SK-N-SH treated with all-trans-retinoic acid at 6 μM for 48 hours (cell line): ENCODE measurements around the gene MITD1.
"Not testable (repeated sequence)": the region's sequence is repeated elsewhere in the genome, so short reads cannot be mapped to it uniquely, and the experiment has no call there.

ENCODE experiments used
- SNAI2 ChIP-seq: fragments of 250-450 bp; sonication (Bioruptor Pico); IDR thresholded peaks from 2 replicates; pipeline ENCODE4 v1.5.0; 2020; ENCODE audit warnings: mild to moderate bottlenecking, moderate library complexity
- ZFP30 ChIP-seq: fragments of 450-650 bp; formaldehyde crosslinking; IDR thresholded peaks from 2 replicates; pipeline ENCODE4 v1.5.0; 2022; ENCODE audit warnings: mild to moderate bottlenecking, moderate library complexity
- ZNF565 ChIP-seq: fragments of 450-650 bp; formaldehyde crosslinking; conservative IDR thresholded peaks from 2 replicates; pipeline ENCODE4 v1.5.0; 2020; ENCODE audit warnings: low read depth, mild to moderate bottlenecking, moderate library complexity
- ZNF8 ChIP-seq: fragments of 450-650 bp; formaldehyde crosslinking; IDR thresholded peaks from 2 replicates; pipeline ENCODE4 v1.5.0; 2020; ENCODE audit warnings: mild to moderate bottlenecking, moderate library complexity
- TF ChIP-seq, protein P1 (sequence below): fragments of 250-450 bp; sonication (Bioruptor Pico); IDR thresholded peaks from 2 replicates; pipeline ENCODE4 v1.5.0; 2020; ENCODE audit warnings: mild to moderate bottlenecking, moderate library complexity
- TF ChIP-seq, protein P2 (sequence below): fragments of 250-450 bp; sonication (Bioruptor Pico); IDR thresholded peaks from 2 replicates; pipeline ENCODE4 v1.8.0; 2020; ENCODE audit warnings: mild to moderate bottlenecking, moderate library complexity, borderline replicate concordance

DNA sequence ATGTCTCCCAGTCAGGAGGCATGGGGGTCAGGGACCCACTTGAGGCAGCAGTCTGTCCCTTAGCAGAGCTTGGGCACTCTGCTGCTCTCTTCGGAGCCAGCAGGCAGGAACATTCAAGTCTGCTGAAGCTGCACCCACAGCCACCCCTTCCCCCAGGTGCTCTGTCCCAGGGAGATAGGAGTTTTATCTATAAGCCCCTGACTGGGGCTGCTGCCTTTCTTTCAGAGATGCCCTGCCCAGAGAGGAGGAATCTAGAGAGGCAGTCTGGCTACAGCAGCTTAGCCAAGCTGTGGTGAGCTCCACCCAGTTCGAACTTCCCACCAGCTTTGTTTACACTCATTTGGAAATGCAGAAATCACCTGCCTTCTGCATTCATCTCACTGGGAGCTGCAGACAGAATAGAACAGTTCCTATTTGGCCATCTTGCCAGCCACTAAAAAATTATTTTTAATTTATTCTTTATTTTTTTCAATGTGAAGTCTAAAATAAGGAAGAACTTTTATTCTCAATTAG, 45.8 kb downstream of the MITD1 start:
- TF ChIP-seq ZNF8, ZFP30, ZNF565, SNAI2 (CRISPR knock-in tag): not testable (repeated sequence)
- TF ChIP-seq, protein P1, sequence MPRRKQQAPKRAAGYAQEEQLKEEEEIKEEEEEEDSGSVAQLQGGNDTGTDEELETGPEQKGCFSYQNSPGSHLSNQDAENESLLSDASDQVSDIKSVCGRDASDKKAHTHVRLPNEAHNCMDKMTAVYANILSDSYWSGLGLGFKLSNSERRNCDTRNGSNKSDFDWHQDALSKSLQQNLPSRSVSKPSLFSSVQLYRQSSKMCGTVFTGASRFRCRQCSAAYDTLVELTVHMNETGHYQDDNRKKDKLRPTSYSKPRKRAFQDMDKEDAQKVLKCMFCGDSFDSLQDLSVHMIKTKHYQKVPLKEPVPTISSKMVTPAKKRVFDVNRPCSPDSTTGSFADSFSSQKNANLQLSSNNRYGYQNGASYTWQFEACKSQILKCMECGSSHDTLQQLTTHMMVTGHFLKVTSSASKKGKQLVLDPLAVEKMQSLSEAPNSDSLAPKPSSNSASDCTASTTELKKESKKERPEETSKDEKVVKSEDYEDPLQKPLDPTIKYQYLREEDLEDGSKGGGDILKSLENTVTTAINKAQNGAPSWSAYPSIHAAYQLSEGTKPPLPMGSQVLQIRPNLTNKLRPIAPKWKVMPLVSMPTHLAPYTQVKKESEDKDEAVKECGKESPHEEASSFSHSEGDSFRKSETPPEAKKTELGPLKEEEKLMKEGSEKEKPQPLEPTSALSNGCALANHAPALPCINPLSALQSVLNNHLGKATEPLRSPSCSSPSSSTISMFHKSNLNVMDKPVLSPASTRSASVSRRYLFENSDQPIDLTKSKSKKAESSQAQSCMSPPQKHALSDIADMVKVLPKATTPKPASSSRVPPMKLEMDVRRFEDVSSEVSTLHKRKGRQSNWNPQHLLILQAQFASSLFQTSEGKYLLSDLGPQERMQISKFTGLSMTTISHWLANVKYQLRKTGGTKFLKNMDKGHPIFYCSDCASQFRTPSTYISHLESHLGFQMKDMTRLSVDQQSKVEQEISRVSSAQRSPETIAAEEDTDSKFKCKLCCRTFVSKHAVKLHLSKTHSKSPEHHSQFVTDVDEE (CRISPR knock-in tag), result not testable (repeated sequence)
- TF ChIP-seq, protein P2, sequence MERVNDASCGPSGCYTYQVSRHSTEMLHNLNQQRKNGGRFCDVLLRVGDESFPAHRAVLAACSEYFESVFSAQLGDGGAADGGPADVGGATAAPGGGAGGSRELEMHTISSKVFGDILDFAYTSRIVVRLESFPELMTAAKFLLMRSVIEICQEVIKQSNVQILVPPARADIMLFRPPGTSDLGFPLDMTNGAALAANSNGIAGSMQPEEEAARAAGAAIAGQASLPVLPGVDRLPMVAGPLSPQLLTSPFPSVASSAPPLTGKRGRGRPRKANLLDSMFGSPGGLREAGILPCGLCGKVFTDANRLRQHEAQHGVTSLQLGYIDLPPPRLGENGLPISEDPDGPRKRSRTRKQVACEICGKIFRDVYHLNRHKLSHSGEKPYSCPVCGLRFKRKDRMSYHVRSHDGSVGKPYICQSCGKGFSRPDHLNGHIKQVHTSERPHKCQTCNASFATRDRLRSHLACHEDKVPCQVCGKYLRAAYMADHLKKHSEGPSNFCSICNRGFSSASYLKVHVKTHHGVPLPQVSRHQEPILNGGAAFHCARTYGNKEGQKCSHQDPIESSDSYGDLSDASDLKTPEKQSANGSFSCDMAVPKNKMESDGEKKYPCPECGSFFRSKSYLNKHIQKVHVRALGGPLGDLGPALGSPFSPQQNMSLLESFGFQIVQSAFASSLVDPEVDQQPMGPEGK, result not testable (repeated sequence)
